Measurements from ENCODE around the gene KCNK18. TPM values are rescaled to one million over a fixed set of nuclear protein-coding genes. Genes with fewer than 3 reads are reported as not detected.
A peak's percentile ranks its signal among the peaks of the same experiment; 100 is the strongest.

Gene KCNK18
- total RNA-seq, 1 experiment from 2014 or later = not detected

DNA sequence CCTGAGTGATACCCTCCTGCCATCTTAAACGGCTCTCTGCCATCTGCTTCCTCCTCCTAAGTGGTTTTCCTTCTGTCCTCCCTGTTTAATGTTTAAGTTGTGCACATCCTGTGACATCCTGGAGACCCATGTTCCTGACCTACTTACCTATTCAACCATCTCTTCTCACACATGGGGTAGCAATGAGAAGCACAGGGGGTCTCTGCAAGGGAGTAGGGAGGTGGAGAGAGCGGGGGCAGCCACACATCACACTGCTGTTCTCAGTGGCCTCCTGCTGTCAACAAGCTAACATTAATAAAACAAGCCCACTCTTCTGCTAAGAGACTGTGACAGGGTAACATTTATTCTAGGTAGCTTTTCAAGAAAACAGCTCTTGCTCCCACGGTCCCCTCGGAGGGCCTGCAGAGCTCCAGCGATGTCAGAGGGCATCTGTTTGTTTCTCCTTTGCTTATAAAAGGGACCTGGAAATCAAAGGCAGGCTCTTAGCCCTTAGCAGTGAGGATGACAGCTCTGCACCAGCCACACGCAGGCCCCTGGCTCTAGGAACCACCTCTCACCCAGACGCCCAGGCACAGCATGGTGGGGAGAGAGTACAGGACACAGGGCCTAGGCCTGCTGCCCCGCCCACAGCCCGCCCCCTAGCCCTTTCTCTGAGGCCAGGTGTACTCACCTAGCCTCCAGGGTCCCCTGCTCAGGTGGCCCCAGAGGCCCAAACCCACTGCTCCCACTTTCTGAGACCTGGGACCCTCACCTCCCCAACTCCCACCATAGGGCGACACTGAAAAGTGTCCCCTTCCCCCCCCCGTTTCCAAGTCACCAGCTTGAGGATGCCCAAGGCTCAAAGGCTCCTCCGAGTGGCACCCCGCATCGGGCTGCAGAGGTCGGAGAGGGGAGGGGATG, 42.7 kb downstream of the KCNK18 start:
- Histone ChIP-seq H3K27ac (ENCODE audit: insufficient read length, low read depth, low read length) (no peak overlapping the region), H3K56ac (ENCODE audit: insufficient read length, low read depth, low read length) (no peak overlapping the region), H3K14ac (ENCODE audit: insufficient read depth, low read length) (no peak overlapping the region), H3K4ac (ENCODE audit: low read depth, low read length) (no peak overlapping the region), H3K4me1 (ENCODE audit: insufficient read depth, low read length) (no peaks in the 10 kb centered on the region), H2BK20ac (ENCODE audit: low read depth, low read length, poor library complexity, severe bottlenecking) (no peak overlapping the region), H2AK5ac (ENCODE audit: insufficient read length, low read length) (no peak overlapping the region), H3K27me3 (ENCODE audit: insufficient read depth, low read length) (peaks cover 8% of the 10 kb centered on the region; the same call in 1 of the 2 replicates), H2BK120ac (ENCODE audit: low read depth, low read length, poor library complexity, severe bottlenecking) (no peak overlapping the region), H4K8ac (replicated peaks; ENCODE audit: insufficient read length, low read depth, low read length) (no peak overlapping the region), H2BK15ac (ENCODE audit: low read depth, low read length) (no peak overlapping the region), H3K23ac (ENCODE audit: insufficient read length, low read depth, low read length) (no peak overlapping the region), H4K5ac (ENCODE audit: insufficient read length, low read depth, low read length) (no peak overlapping the region), H2AFZ (ENCODE audit: low read length) (no peak overlapping the region), H2BK5ac (ENCODE audit: insufficient read length, low read length) (no peak overlapping the region), H3K18ac (ENCODE audit: insufficient read length, low read depth, low read length) (no peak overlapping the region), H4K91ac (ENCODE audit: insufficient read length, low read depth, low read length) (no peak overlapping the region), H3T11ph (ENCODE audit: low read length) (no peak overlapping the region), H3K9me3 (ENCODE audit: control insufficient read depth, low read depth, low read length) (no peaks in the 10 kb centered on the region), H3K23me2 (ENCODE audit: insufficient read length, low read depth, low read length, poor library complexity, severe bottlenecking) (peaks cover 6% of the 10 kb centered on the region), H3K79me2 (ENCODE audit: insufficient read depth, low read length) (no peaks in the 10 kb centered on the region), H3K79me1 (ENCODE audit: insufficient read depth, low read depth, low read length, poor library complexity, severe bottlenecking) (no peaks in the 10 kb centered on the region), H4K20me1 (ENCODE audit: control insufficient read depth, insufficient read depth, insufficient read length) (no peaks in the 10 kb centered on the region), H2BK12ac (ENCODE audit: insufficient read length, low read depth, low read length) (no peak overlapping the region), H3K4me2 (ENCODE audit: insufficient read depth, insufficient read length, low read length) (peak overlapping the region; percentile 77), H3K9ac (ENCODE audit: extremely low read depth, insufficient read length, low read length) (no peak overlapping the region)
- H3K4me3 Mint-ChIP-seq = peak overlapping the region; percentile 73 to 88
- DNase-seq = peak; percentile 83
- no peak overlapping the region for H3K27ac Mint-ChIP-seq
- peaks cover 75% of the 10 kb centered on the region for H3K27me3 Mint-ChIP-seq (ENCODE audit: low read depth)
- WGBS (ENCODE audit: extremely low coverage, insufficient read length, low lambda C conversion rate) = no CpG with 5 or more reads among the region's 15 CpGs
- H3K9me3 Mint-ChIP-seq = no peaks in the 10 kb centered on the region
- peaks cover 3 to 9% of the 10 kb centered on the region in 2 experiments; a peak in 3 of 4 replicates for H3K4me1 Mint-ChIP-seq
- TF ChIP-seq CTCF (conservative IDR thresholded peaks at IDR 0.05) = no peak
- no peaks in the 10 kb centered on the region; a peak in 2 of 7 replicates for H3K36me3 Mint-ChIP-seq (ENCODE audit: insufficient read depth in 1 of 3, low read depth in 3 of 3)

All from H9 (cell line).